ENCODE data around the gene ZNF236.
"Not testable (repeated sequence)": the region's sequence is repeated elsewhere in the genome, so short reads cannot be mapped to it uniquely, and the experiment has no call there.

Gene ZNF236

GRCh38 chr18:76953583-76954233 lies 131.4 kb downstream of the ZNF236 start:
- no peak for DNase-seq

GRCh38 chr18:76955524-76956170 lies 133.3 kb downstream of the ZNF236 start:
- no peak for DNase-seq

- DNase-seq = no peak
Observed at GRCh38 chr18:76956648-76957047, 134.3 kb downstream of the ZNF236 start.

- no peak for DNase-seq
Observed at GRCh38 chr18:76957384-76958355, 135.3 kb downstream of the ZNF236 start.

GRCh38 chr18:76958692-76959341 lies 136.5 kb downstream of the ZNF236 start:
- DNase-seq = no peak

- no peak for DNase-seq
Observed at GRCh38 chr18:76959605-76960004, 137.2 kb downstream of the ZNF236 start.

GRCh38 chr18:76960528-76961035 lies 138.2 kb downstream of the ZNF236 start:
- no peak for DNase-seq

GRCh38 chr18:76962851-76963250 lies 140.5 kb downstream of the ZNF236 start:
- no peak for DNase-seq

GRCh38 chr18:76963936-76964335 lies 141.6 kb downstream of the ZNF236 start:
- no peak for DNase-seq

GRCh38 chr18:76965555-76966151 lies 143.3 kb downstream of the ZNF236 start:
- not testable (repeated sequence) for DNase-seq

GRCh38 chr18:76967299-76967698 lies 144.9 kb downstream of the ZNF236 start:
- DNase-seq = not testable (repeated sequence)

GRCh38 chr18:76967721-76968472 lies 145.5 kb downstream of the ZNF236 start:
- DNase-seq = no peak

GRCh38 chr18:76970770-76971559 lies 148.6 kb downstream of the ZNF236 start:
- no peak for DNase-seq

- no peak for DNase-seq
Observed at GRCh38 chr18:76972241-76972640, 149.9 kb downstream of the ZNF236 start.

- DNase-seq = no peak
Observed at GRCh38 chr18:76972846-76973519, 150.6 kb downstream of the ZNF236 start.

GRCh38 chr18:76973520-76974266 lies 151.3 kb downstream of the ZNF236 start:
- DNase-seq = no peak

- no peak for DNase-seq
Observed at GRCh38 chr18:76974386-76974785, 152.0 kb downstream of the ZNF236 start.

- DNase-seq = no peak
Observed at GRCh38 chr18:76975577-76976110, 153.3 kb downstream of the ZNF236 start.

- DNase-seq = no peak
Observed at GRCh38 chr18:76977108-76977621, 154.8 kb downstream of the ZNF236 start.

Measured in activated gamma-delta T cell (primary cell).